OCI-LY7 (cell line): ENCODE data around the gene PPP1R14C. TPM values are rescaled to one million over a fixed set of nuclear protein-coding genes. Genes with fewer than 3 reads are reported as not detected.

ENCODE experiments used
- BruUV-seq: library from RNA; stranded (reverse); fragments of 400-500 nt; replicated peaks from 2 replicates; lab custom pipeline; 2021; lab: Mats Ljungman, UMichigan
- CTCF ChIA-PET: fragments of 300-600 bp; sonication (Branson Sonifier 250); formaldehyde crosslinking; loops from one replicate; lab custom pipeline; 2022; ENCODE audit warnings: antibody characterized with exemption; ENCODE audit not compliant: unreplicated experiment; lab: Charles Lee
- POLR2A ChIA-PET: fragments of 300-600 bp; sonication (Branson Sonifier 250); formaldehyde crosslinking; loops from one replicate; lab custom pipeline; 2022; ENCODE audit warnings: antibody characterized with exemption; lab: Charles Lee
- DNase-seq: peaks from one replicate; pipeline ENCODE4 v3.0.0-alpha.2; 2015; ENCODE audit warnings: low spot score
- H2AFZ ChIP-seq: fragments of 200-600 bp; sonication (generic), shearing (Covaris generic); 2 replicates; pipeline ENCODE4 v1.6.1; 2014; ENCODE audit warnings: mild to moderate bottlenecking, antibody characterized with exemption, low read length, moderate library complexity
- H3K27ac ChIP-seq: fragments of 200-600 bp; sonication (generic); 2 replicates; pipeline ENCODE4 v1.5.1; 2014; ENCODE audit warnings: mixed run types, low read depth, mild to moderate bottlenecking, moderate library complexity, low read length, inconsistent platforms; ENCODE audit not compliant: poor library complexity, severe bottlenecking
- H3K36me3 ChIP-seq: fragments of 200-600 bp; sonication (generic); 2 replicates; pipeline ENCODE4 v1.6.1; 2014; ENCODE audit warnings: mild to moderate bottlenecking, antibody characterized with exemption, low read length, moderate library complexity, mixed read lengths; ENCODE audit not compliant: insufficient read depth
- H3K4me1 ChIP-seq: fragments of 200-600 bp; sonication (generic); 2 replicates; pipeline ENCODE4 v1.5.1; 2014; ENCODE audit warnings: mild to moderate bottlenecking, low read length; ENCODE audit not compliant: insufficient read depth, poor library complexity, severe bottlenecking
- H3K4me2 ChIP-seq: fragments of 200-600 bp; sonication (generic); 2 replicates; pipeline ENCODE4 v1.6.1; 2014; ENCODE audit warnings: mild to moderate bottlenecking, low read length
- H3K4me3 ChIP-seq: fragments of 200-600 bp; sonication (generic); 2 replicates; pipeline ENCODE4 v1.5.1; 2014; ENCODE audit warnings: mild to moderate bottlenecking, low read depth, low read length; ENCODE audit not compliant: poor library complexity, severe bottlenecking
- H3K79me2 ChIP-seq: fragments of 200-600 bp; sonication (generic); 2 replicates; pipeline ENCODE4 v1.6.1; 2016; ENCODE audit warnings: low read depth, mild to moderate bottlenecking, low read length, moderate library complexity, mixed read lengths; ENCODE audit not compliant: insufficient read depth
- H3K9me2 ChIP-seq: fragments of 200-600 bp; sonication (generic); 2 replicates; pipeline ENCODE4 v1.6.1; 2016; ENCODE audit warnings: mild to moderate bottlenecking, low read length, mixed read lengths; ENCODE audit not compliant: insufficient read depth
- H3K9me3 ChIP-seq: fragments of 200-600 bp; sonication (generic); 2 replicates; pipeline ENCODE4 v1.6.1; 2014; ENCODE audit warnings: mild to moderate bottlenecking, mixed run types, low read length, mixed read lengths
- H4K20me1 ChIP-seq: fragments of 200-600 bp; sonication (generic); 2 replicates; pipeline ENCODE4 v1.6.1; 2014; ENCODE audit warnings: mild to moderate bottlenecking, antibody characterized with exemption, low read length, moderate library complexity, mixed read lengths; ENCODE audit not compliant: insufficient read depth
- EZH2phosphoT487 ChIP-seq: fragments of 200-600 bp; sonication (generic); IDR thresholded peaks from 2 replicates; pipeline ENCODE4 v1.6.1; 2018; ENCODE audit warnings: low read depth, borderline replicate concordance, mild to moderate bottlenecking, mixed run types, antibody characterized with exemption, low read length, moderate library complexity, mixed read lengths
- intact Hi-C: fragments of 100-400 bp; cut with micrococcal nuclease; formaldehyde crosslinking; loops from one replicate; pipeline ENCODE4 v1.10.0; 2022; ENCODE audit not compliant: unreplicated experiment
- total RNA-seq, 2 experiments: library from RNA; depleted of rRNA in 1 of 2; stranded (reverse); fragments of >200 nt in 1 of 2; shearing (Covaris generic) in 1 of 2; gene quantifications; 2 replicates each; pipeline ENCODE4 v1.2.3, GENCODE V29; 2014 to 2022
- TF ChIP-seq, protein P1 (sequence below): fragments of 200-600 bp; sonication (generic); conservative IDR thresholded peaks from 2 replicates; pipeline ENCODE4 v1.5.1; 2014; ENCODE audit warnings: mild to moderate bottlenecking, antibody characterized with exemption, low read length, moderate library complexity, mixed read lengths

The PPP1R14C gene
- total RNA-seq, 2 experiments from 2014 or later: 1.8 TPM; not detected in 1

DNA sequence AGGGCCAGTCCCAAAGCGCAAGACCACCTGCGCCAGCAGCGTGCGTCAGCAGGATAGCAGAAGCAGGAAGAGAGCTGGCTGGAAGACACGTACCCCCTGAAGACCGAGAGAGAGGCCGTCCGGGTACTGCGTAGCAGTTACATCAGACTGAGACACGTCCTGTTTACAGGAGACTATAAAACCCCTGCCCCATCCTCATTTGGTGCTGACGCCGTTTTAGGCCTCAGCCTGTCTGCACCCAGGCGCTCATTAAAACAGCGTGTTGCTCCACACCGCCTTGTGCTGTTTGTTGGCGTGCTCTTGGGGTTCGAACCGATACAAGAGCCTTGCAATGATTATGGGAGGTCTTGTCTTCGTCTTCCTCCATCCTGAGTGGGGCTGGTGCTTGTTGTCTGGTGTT, 42.1 kb upstream of the PPP1R14C start:
- intact Hi-C loops: no loop called here
- Histone ChIP-seq H3K36me3 (no peaks in the 10 kb centered on the region), H3K27ac (no peak overlapping the region), H4K20me1 (no peaks in the 10 kb centered on the region), H2AFZ (no peak overlapping the region), H3K9me2 (no peaks in the 10 kb centered on the region), H3K4me3 (no peak overlapping the region), H3K4me2 (no peak overlapping the region), H3K4me1 (no peaks in the 10 kb centered on the region), H3K9me3 (no peaks in the 10 kb centered on the region), H3K79me2 (no peaks in the 10 kb centered on the region)
- TF ChIP-seq EZH2phosphoT487: no peak
- TF ChIP-seq, protein P1, sequence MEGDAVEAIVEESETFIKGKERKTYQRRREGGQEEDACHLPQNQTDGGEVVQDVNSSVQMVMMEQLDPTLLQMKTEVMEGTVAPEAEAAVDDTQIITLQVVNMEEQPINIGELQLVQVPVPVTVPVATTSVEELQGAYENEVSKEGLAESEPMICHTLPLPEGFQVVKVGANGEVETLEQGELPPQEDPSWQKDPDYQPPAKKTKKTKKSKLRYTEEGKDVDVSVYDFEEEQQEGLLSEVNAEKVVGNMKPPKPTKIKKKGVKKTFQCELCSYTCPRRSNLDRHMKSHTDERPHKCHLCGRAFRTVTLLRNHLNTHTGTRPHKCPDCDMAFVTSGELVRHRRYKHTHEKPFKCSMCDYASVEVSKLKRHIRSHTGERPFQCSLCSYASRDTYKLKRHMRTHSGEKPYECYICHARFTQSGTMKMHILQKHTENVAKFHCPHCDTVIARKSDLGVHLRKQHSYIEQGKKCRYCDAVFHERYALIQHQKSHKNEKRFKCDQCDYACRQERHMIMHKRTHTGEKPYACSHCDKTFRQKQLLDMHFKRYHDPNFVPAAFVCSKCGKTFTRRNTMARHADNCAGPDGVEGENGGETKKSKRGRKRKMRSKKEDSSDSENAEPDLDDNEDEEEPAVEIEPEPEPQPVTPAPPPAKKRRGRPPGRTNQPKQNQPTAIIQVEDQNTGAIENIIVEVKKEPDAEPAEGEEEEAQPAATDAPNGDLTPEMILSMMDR: no peak
- BruUV-seq: no TSS peak
- CTCF ChIA-PET: no interaction called here
- POLR2A ChIA-PET: no interaction called here
- no peak for DNase-seq

DNA sequence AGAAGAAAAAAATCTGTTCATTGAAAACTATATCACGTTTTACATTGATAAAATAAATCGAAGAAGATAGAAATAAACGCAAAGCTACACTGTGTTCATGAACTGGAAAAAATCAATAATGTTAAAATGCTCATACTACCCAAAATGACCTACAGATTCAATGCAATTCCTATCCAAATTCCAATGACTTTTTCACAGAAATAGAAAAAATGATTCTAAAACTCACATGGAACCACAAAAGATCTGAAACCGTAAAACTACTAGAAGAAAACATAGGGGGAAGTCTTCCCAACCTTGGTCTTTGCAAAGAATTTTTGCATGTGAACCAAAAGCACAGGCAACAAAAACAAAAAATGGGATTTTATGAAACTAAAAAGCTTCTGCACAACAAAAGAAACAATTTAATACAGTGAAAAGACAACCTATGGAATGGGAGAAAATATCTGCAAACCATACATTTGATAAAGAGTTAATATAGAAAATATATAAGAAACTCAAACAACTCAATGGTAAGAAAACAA, 40.0 kb upstream of the PPP1R14C start:
- no TSS peak for BruUV-seq
- Histone ChIP-seq H3K79me2 (no peaks in the 10 kb centered on the region), H3K4me2 (no peak overlapping the region), H3K27ac (no peak overlapping the region), H3K4me1 (no peaks in the 10 kb centered on the region), H2AFZ (no peak overlapping the region), H3K4me3 (no peak overlapping the region), H3K9me3 (no peaks in the 10 kb centered on the region), H4K20me1 (no peaks in the 10 kb centered on the region), H3K36me3 (no peaks in the 10 kb centered on the region), H3K9me2 (no peaks in the 10 kb centered on the region)
- DNase-seq: no peak
- POLR2A ChIA-PET: no interaction called here
- TF ChIP-seq, protein P1: no peak
- TF ChIP-seq EZH2phosphoT487: no peak
- CTCF ChIA-PET: no interaction called here
- intact Hi-C loops: no loop called here

DNA sequence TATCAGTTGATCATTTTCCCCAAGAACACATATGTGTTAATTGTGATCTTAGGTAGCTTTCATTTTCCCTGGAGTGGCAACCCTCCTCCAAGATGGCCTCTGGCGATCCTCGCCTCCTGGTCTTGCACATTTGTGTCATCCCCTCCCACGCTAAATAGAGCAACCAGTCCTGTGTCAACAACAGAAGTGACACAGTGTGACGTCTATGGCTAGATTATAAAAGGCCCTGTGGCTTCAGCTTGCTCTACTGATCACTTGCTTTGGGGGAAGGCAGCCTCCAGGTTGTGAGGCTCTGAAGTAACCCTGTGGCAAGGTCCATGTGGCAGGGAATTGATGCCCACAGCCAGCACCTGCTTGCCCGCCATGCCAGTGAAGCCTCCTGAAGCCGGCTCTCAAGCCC, 30.6 kb upstream of the PPP1R14C start:
- Histone ChIP-seq H3K36me3 (no peaks in the 10 kb centered on the region), H3K27ac (no peak overlapping the region), H3K4me2 (no peak overlapping the region), H3K4me3 (no peak overlapping the region), H3K9me2 (no peaks in the 10 kb centered on the region), H3K79me2 (no peaks in the 10 kb centered on the region), H2AFZ (no peak overlapping the region), H3K9me3 (no peaks in the 10 kb centered on the region), H4K20me1 (no peaks in the 10 kb centered on the region), H3K4me1 (no peaks in the 10 kb centered on the region)
- intact Hi-C loops: no loop called here
- no peak for TF ChIP-seq EZH2phosphoT487
- CTCF ChIA-PET: no interaction called here
- no TSS peak for BruUV-seq
- no peak for DNase-seq
- POLR2A ChIA-PET: interaction anchor here (0.6 kb wide), 1 partner anchor 57 kb away, joined by 3 read pairs; no protein-coding TSS in a partner anchor
